Activated T-cell treated with anti-CD3 and anti-CD28 coated beads, Interleukin-2, amount 50 U/mL, for 48 hours (primary cell): Measurements from ENCODE around the gene PAX5.

ENCODE experiments used
- DNase-seq, 2 experiments: peaks; one replicate each; pipeline ENCODE4 v3.0.0-alpha.2; 2020

PAX5 gene

GRCh38 chr9:37036776-37037502, 2.9 kb upstream of the PAX5 start:
- peak; percentile 61 to 63 for DNase-seq

- DNase-seq, result peak in 1 of 2 experiments; percentile 46
These were observed 2.3 kb upstream of the PAX5 start for GRCh38 chr9:37036371-37036775.

DNA sequence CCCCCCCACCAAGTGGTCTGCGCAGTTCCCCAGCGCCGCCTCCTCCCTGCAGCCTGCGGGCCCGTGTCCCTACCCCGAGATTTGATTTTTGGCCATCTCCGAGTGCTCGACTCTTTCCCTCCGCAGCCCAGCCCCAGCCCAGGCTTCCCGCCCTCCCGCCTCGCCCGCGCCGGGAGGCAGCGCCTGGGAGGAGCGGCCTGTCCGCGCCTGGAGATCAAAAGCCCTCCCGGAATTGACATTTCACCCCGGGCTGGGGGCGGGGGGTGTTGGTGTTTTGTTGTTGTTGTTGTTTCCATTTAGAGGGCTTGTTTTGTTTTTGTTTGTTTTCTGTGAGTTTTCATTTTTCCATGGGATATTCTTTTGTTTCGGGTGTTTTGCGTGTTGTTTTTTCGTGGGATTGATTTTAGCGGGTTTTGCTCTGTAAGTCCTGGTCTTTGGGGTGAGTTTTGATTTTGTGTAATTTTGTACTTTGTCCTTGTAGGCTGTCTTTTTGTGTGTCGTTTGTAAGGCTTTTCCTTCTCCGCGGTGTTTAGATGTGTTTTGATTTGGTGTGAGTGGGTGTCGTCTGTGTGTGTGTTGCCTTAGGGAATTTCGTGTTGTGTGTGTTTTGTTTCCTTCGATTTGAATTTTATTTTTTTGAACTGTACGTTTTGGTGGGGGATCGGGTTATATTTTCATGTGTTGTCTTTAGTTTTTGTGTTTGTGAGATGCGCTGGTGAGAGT, 1.7 kb upstream of the PAX5 start:
- peak in 1 of 2 experiments; percentile 30 for DNase-seq

GRCh38 chr9:37034938-37035647, 1.0 kb upstream of the PAX5 start:
- no peak for DNase-seq

GRCh38 chr9:37034305-37034937, 353 bp upstream of the PAX5 start:
- peak; percentile 58 to 68 for DNase-seq

GRCh38 chr9:37033141-37033540, 927 bp downstream of the PAX5 start:
- DNase-seq, result no peak

DNA sequence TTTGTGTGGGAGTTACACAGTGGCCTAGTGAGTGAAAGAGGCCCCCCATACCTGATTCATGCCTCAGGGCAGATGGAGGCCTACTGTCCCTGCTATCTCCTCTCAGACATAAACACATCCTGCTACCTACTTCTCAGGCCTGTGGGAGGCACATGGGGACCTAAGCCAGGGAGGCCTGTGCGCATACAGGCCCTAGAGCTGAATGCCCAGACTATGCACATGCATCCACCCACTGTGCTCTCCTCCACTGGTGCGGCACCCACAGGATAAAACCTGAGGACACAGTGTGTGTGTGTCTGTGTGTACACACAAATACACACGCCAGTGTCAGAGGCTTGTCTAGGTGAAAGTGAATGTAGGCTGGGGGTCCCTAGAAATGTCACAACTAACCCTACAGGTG, 1.4 kb downstream of the PAX5 start:
- DNase-seq, result no peak

GRCh38 chr9:37031902-37032301, 2.2 kb downstream of the PAX5 start:
- DNase-seq, result no peak

DNA sequence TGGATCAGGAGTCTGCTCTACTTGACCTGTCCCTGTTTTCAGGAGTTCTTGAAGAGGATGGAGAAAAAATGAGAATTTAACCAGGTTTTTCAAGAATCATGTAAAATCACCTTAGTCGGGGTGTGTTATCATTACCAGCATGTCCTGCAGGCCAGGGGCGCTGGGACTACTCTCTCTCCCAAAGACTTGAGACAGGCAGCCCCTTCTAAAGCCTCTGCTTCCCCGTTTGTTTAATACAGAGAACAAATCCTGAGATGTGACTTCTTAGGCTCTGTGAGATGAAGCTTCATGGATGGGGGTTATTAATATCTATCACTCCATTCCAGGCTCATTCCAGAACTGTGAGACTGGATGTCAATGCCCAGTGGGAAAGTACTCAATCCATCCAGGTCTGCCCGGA, 3.0 kb downstream of the PAX5 start:
- DNase-seq, result no peak

DNA sequence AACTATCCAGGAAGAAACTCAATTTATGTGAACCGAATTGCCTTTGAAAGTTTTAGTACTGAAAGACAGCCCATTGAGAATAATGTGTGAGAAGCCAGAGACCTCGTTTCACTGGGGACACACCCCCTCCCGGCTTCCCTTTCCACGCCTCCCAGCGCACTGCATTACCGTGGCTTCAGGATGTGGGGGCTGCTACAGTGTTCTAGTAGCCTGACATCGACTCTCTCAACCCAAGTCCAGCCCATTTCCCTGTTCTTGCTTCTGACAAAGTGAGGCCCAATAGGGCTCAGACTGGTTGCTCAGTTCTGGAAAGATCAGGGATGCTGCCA, 3.5 kb downstream of the PAX5 start:
- DNase-seq, result peak in 1 of 2 experiments; percentile 36

DNA sequence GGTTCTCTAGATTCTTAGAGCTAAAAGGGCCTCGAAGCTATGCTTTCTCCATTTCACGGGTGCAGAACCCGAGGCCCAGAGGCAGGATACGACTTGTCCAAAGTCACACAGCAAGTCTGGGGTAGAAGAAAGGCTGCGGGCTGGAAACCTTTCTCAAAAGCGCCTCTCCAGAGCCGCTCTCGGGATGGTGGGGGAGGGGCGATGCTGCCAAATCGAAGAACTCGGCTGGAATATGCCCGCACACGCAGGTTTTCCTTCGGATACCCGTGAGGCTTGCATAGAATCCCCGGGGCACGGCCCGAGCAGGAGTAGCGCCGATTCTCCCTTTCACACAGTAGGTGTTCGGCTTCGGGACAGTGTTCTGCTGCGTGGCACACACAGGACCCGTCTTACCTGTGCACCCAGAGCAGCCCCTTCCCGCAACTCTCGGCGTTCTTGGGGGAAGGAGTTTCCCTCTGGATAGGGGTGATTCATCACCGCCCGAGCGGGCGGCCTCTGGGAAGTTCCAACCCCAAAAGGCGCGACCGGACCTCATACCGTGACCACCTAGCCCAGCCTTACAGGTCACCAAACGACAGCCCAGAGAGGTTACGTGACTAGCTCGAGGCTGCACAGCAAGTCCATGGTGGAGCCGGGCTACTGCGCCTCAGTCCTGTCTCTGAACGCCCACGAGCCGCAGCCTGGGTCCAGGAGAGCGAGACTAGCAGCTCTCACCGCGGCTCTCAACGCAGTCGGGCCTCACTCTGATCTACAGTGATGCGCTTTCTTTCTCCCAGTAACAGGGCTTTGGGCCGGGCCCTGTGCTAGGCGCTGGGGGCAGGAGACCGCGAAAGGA, 4.1 kb downstream of the PAX5 start:
- peak in 1 of 2 experiments; percentile 30 for DNase-seq

GRCh38 chr9:37029304-37029775, 4.7 kb downstream of the PAX5 start:
- DNase-seq, result no peak

DNA sequence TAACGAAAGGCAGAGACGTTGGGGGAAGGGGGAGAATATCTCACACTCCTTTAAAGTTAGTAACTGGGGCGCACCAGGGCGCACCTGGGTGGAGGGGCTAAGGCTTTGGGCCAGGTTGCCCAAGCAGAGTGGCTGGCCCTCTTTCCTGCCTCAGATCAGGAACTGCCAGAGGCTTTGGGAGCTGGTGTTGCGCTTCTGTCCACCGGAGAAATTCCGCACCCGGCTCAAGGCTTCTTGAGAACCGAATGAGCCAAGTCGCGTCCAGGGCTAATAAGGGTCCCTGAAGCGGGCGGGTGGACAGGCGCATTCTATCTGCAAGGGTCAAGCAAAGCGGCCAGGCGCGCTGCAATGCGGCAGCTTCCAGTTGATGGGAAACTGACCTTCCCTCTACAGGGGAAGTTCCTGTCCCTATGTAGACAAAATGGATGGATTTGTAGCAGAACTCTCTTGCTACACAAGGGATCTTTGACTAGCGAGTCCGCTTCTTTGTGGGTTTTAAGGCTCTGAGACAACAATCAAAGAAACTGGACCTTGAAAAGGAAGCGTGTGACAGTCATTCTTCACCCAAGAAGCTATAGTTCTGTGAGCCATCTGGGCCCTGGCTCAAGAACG, 5.5 kb downstream of the PAX5 start:
- DNase-seq, result no peak

DNA sequence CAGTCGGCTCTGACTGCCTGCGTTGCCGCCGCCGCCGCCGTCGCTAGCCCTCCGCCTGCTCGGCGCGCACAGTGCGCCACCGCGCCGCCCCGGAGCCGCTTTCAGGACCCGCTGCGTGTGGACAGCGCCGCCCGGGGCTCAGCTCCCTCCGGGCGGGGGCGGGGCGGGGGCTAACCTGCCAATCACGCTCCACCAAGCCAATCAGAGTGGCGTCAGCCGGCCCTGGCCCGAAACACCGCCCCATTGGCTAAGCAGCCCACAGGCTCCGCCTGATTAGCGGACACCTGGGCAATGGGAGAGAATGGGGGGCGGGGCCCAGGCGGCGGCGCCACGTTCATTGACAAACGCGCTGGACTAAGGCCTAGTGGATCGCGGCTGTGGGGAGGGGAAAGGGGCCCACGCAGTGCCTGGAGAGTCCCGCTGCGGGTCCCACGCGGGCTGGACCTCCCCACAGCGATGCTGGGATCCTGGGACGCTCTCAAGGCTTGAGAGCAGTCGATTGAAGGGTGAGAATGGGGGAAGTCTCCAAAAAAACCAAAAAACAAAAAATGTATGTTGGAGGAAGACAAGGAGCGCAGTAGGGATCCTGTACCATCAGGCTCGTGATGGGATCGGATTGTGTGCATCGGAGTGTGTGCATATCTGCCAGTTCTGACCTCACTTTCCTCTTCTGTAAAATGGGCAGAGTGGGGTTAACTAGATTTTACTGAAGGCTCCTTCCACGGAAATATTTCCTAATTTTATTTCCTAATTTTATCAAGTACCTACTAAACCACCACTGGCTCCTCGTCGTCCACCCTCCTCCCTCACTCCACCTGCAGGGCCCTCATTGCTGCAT, 6.3 kb downstream of the PAX5 start:
- DNase-seq, result peak; percentile 94 to 96

DNA sequence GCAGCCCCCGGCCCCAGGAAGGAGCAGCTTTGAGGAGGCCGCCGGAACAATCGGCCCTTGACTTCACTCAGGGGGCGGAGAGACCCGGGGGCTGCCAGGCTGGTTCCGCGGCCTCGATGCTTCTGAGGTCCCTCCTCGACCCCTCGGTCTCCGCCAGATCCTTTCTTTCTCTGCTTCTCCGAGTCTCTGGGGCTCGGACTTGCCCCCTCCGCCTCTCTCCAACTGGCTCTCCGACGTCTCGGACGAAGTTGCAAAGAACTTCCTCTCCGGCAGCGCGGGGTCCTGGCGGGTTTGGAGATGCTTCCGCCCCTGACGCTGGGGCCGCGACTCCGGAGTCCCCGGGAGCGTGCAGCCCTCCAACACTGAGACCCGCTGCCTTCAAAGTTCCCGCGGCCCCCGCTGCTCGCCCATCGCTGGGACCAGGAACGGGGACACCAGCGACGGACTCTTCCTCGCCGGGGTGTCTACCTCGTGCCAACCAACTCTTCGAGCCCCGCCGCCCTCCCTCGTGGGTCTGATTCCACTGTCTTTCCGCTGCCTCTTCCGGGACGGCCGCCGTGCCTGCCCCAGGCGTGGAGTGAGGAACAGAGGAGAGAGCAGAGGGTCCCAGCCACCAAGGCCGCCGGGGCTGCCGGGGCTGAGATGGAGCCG, 7.0 kb downstream of the PAX5 start:
- no peak for DNase-seq

GRCh38 chr9:37026113-37026930, 7.7 kb downstream of the PAX5 start:
- peak in 1 of 2 experiments; percentile 43 for DNase-seq

DNA sequence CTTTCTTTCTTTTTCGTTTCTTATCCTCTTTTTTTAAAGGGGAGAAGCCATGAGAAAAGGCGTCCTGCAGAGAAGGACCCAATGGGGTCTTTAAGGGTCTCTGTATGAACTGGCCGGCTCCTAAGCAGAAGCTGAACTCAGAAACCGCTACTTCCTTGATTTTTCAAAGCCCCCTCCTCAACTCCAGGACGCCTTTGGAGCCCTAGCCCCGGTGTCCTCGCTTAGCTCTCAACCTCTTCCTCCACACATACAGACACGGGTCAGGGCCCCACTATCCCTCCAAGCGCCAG, 8.3 kb downstream of the PAX5 start:
- DNase-seq, result no peak

DNA sequence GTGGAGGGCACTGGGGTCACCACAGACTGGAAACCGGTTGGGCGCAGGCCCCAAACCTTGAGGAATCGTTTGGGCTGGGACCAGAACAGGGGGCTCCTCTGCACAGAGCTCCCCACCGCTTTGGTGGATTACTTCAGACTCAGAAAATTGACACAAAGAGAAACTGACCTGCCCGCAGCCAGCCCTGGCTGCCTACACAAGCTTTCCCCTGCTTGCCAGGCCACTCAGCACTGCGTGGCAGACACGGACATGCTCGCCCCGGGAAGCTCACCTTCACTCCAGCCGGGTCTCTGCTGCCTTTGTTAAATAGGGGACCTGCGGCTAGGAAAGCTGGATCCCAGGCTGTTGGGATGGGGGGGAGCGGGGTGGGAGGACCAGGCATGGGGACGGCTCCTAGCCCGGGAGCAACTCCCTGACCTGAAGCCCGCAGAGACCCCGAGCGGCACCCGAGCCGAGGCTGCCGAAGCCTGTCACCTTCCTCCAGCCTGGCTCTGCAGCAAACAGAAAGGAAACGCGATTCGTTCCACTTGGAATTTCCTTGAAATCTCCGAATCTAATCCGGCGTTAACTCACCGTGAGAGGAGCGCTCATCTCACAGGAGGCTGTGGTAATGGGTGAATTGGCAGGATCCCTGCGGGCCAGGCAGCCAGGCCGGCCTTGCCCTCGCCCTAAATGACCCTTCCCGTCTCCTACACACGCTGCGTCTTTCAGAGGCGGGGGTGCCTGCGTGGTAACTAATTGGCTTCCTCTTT, 8.8 kb downstream of the PAX5 start:
- DNase-seq, result no peak

GRCh38 chr9:37017546-37017945, 16.5 kb downstream of the PAX5 start:
- DNase-seq, result no peak
